Lower leg skin (tissue), 4 donors: Measurements from ENCODE around the gene LNX1. TPM values are rescaled to one million over a fixed set of nuclear protein-coding genes. Genes with fewer than 3 reads are reported as not detected.

ENCODE experiments used
- DNase-seq, 2 donors: peaks; one replicate each; pipeline ENCODE4 v3.0.0-alpha.2; 2019; ENCODE audit warnings: low spot score in 2 of 2
- H3K4me3 ChIP-seq: fragments of 200-600 bp; sonication (generic); 2 replicates; pipeline ENCODE4 v1.5.1; 2017; ENCODE audit warnings: mild to moderate bottlenecking, low read depth; ENCODE audit not compliant: poor library complexity, severe bottlenecking
- POLR2A ChIP-seq, 2 donors: fragments of 450-650 bp; IDR thresholded peaks; one replicate each; pipeline ENCODE4 v1.6.1; 2016 to 2017; ENCODE audit warnings: antibody characterized with exemption in 2 of 2, mild to moderate bottlenecking in 1 of 2, moderate library complexity in 1 of 2
- WGBS, 2 donors: methylation state at CpG; one replicate each; pipeline ENCODE4 v1.1.5; 2018; 5-methylcytosine and 5-hydroxymethylcytosine counted together
- intact Hi-C: fragments of 100-400 bp; cut with DNase I; formaldehyde crosslinking; loops from one replicate; pipeline ENCODE4 v1.15.0; 2023; ENCODE audit warnings: low total_unique reads
- total RNA-seq, 4 donors: library from RNA; depleted of rRNA; stranded (reverse); fragments of >200 nt; gene quantifications; one replicate each; pipeline ENCODE4 v1.1.0, GENCODE V29; 2016
- TF ChIP-seq, protein P1 (sequence below), 3 donors: fragments of 450-650 bp; IDR thresholded peaks; one replicate each; pipeline ENCODE4 v1.5.1; 2016; ENCODE audit warnings: antibody characterized with exemption in 3 of 3, mild to moderate bottlenecking in 3 of 3, moderate library complexity in 2 of 3

Gene LNX1
- total RNA-seq, 4 donors from 2014 or later, result 37.0 to 79.9 (median 49.5) TPM

DNA sequence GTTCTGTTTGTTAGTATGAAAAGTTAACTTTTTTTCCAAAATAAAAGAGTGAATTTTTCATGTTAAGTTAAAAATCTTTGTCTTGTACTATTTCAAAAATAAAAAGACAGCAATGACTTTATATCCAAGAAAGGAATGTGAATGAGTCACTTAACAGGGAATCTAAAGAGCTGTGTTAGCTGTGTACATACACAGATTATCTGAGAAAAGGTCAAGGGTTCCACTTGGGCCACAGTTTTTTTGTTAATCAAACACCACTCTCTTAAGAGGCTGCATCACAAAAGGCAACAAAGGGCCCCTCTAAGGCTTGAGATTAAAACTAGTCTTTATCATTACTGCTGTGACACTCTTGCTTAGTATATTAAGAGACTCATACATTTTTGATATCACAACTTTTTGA is 131.7 kb downstream of the LNX1 start:
- no peak for TF ChIP-seq POLR2A (IDR thresholded peaks at IDR 0.05)
- TF ChIP-seq, protein P1, sequence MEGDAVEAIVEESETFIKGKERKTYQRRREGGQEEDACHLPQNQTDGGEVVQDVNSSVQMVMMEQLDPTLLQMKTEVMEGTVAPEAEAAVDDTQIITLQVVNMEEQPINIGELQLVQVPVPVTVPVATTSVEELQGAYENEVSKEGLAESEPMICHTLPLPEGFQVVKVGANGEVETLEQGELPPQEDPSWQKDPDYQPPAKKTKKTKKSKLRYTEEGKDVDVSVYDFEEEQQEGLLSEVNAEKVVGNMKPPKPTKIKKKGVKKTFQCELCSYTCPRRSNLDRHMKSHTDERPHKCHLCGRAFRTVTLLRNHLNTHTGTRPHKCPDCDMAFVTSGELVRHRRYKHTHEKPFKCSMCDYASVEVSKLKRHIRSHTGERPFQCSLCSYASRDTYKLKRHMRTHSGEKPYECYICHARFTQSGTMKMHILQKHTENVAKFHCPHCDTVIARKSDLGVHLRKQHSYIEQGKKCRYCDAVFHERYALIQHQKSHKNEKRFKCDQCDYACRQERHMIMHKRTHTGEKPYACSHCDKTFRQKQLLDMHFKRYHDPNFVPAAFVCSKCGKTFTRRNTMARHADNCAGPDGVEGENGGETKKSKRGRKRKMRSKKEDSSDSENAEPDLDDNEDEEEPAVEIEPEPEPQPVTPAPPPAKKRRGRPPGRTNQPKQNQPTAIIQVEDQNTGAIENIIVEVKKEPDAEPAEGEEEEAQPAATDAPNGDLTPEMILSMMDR (IDR thresholded peaks at IDR 0.05), result no peak
- DNase-seq, result no peak
- intact Hi-C loops, result no loop called here
- no peak overlapping the region for H3K4me3 ChIP-seq

GRCh38 chr4:53456178-53456577 is 135.1 kb downstream of the LNX1 start:
- H3K4me3 ChIP-seq, result no peak overlapping the region
- no peak for TF ChIP-seq POLR2A (IDR thresholded peaks at IDR 0.05)
- intact Hi-C loops, result no loop called here
- no peak for DNase-seq

DNA sequence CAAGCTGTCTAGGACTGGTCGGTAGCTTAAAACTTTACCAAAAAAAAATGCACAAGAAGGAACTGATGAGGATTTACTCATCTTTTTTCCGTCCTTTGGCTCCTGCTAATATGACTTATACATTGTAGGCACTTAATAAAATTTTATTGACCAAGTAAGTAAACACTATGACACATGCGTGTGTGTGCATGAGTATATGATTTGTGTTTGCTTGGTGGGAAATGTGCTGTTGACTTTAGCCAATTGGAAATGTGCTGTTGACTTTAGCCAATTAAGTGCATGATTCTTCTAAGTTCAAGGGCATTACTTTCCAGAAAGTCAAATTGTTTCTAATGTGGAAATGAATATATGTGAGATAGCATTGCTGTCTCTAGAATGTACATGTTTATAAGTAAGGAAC is 135.5 kb downstream of the LNX1 start:
- no peak overlapping the region for H3K4me3 ChIP-seq
- 93% methylated on average over 3 of the region's 3 CpGs for WGBS, 2 donors
- intact Hi-C loops, result no loop called here
- TF ChIP-seq, protein P1 (IDR thresholded peaks at IDR 0.05), result no peak
- DNase-seq, result no peak

DNA sequence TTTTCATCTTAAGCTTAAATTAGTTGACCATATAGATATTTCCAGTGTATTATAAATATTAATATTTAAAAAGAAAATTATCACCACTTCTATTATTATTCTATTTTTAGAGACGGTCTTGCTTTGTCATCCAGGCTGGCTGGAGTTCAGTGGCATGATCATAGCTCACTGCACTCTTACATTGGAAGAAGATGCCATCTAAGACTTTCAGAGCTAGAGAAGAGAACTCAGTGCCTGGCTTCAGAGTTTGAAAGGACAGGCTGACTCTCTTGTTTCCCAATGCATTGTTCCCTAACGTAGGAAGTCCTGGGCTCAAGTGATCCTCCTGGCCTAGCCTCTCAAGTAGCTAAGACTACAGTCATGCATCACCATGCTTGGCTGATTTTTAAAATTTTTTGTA is 137.9 kb downstream of the LNX1 start:
- intact Hi-C loops, result no loop called here
- no peak overlapping the region for H3K4me3 ChIP-seq
- DNase-seq, result no peak
- 81% methylated on average over 2 of the region's 2 CpGs for WGBS, 2 donors
- TF ChIP-seq, protein P1 (IDR thresholded peaks at IDR 0.05), result no peak
- TF ChIP-seq POLR2A (IDR thresholded peaks at IDR 0.05), result no peak

DNA sequence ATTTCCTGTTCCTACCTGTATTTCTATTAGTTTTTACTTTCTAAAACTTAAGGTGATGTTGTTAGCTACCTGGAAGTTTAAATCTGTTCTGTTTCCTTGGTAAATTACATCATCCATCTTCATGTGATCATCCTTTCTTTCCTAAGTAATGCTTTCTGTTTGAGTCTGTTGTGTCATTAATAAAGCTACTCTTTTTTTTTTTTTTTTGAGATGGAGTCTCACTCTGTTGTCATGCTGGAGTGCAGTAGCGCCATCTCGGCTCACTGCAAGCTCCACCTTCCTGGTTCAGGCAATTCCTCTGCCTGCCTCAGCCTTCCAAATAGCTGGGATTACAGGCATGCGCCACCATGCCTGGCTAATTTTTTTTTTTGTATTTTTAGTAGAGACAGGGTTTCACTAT is 140.5 kb downstream of the LNX1 start:
- no peak for DNase-seq
- no peak for TF ChIP-seq POLR2A (IDR thresholded peaks at IDR 0.05)
- TF ChIP-seq, protein P1 (IDR thresholded peaks at IDR 0.05), result no peak
- 92 to 98% methylated on average over 3 of the region's 3 CpGs for WGBS, 2 donors
- intact Hi-C loops, result no loop called here
- no peak overlapping the region for H3K4me3 ChIP-seq

DNA sequence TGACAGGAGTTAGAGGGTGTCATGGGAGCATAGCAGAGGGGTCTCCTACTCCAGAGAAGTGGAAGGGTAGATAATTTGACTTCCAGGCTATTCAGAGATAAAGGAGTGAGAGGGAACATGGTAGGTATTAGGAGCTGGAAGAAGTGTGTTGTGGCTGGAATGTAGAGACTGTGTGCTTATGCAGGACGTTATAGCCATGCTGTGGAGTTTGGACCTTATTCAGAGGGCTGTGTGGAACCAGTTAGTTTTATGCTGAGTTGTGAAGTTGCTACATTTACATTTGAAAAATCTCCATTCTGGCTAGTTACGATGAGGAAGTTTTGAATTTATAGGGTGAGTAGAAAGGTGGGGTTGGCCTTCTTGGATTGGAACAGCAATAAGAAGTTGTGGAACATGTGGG is 146.3 kb downstream of the LNX1 start:
- no peak for DNase-seq
- WGBS, 2 donors, result 99% methylated on average over 2 of the region's 2 CpGs
- TF ChIP-seq POLR2A (IDR thresholded peaks at IDR 0.05), result no peak
- TF ChIP-seq, protein P1 (IDR thresholded peaks at IDR 0.05), result no peak
- intact Hi-C loops, result no loop called here
- no peak overlapping the region for H3K4me3 ChIP-seq
